IPS-18c (cell line): ENCODE data around the gene HTD2.
"Not testable (repeated sequence)": the region's sequence is repeated elsewhere in the genome, so short reads cannot be mapped to it uniquely, and the experiment has no call there.

Source experiments
- H3K4me3 ChIP-seq: 2 replicates; pipeline ENCODE4 v1.7.0; 2013; ENCODE audit warnings: low read depth, mild to moderate bottlenecking, low read length, moderate library complexity; ENCODE audit not compliant: insufficient read depth
- H3K9me3 ChIP-seq: one replicate; pipeline ENCODE4 v1.6.1; 2013; ENCODE audit warnings: mild to moderate bottlenecking, low read length, moderate library complexity; ENCODE audit not compliant: control insufficient read depth, insufficient read depth

HTD2 gene

DNA sequence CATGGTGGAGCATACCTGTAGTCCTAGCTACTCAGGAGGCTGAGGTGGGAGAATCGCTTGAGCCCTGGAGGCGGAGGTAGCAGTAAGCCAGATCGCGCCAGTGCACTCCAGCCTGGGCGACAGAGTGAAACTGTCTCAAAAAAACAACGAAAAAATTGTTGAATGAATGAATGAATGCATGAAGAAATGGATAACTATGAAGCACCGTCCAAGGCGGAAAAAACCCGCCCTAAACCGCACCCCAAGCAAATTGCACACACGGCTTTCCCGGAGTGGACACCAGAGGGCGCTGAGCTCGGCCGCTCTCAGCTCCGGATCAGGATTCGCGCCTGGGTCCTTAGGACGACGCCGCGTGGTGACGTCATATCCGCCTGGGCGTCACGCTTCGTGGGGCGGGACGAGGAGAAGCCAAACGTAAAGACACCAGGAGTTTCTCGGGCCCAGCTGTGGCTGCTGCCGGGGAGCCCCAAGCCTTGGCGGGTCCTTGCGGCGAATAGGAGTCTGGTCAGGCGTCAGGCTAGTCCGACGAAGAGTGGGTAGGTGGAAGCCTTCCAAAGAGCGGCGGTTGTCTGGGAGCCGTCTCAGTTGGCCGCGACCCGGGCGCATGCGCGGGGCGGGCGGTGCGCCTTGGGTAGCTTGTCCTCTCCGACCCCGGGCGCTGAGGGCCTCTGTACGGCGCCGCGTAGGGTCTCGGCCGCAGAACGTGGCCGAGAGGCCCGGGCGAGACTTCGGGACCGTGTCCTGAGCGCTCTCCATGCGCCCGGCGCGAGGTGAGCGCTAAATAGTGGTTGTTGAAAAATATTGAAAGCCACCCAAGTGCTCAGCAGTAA lies at the start of gene HTD2, which contains the start of gene RPP14:
Gene HTD2 (plus strand): TSS at position 639 of the 830 bp plus-strand sequence. CDS start 11,094 bp downstream, outside the sequence.
Gene RPP14 (plus strand): TSS at position 364 of the 830 bp plus-strand sequence. CDS start 4,085 bp downstream, outside the sequence.
- Histone ChIP-seq H3K4me3 (peak within 1 kb of the TSS; percentile 98), H3K9me3 (no peaks in the 10 kb centered on the region)

DNA sequence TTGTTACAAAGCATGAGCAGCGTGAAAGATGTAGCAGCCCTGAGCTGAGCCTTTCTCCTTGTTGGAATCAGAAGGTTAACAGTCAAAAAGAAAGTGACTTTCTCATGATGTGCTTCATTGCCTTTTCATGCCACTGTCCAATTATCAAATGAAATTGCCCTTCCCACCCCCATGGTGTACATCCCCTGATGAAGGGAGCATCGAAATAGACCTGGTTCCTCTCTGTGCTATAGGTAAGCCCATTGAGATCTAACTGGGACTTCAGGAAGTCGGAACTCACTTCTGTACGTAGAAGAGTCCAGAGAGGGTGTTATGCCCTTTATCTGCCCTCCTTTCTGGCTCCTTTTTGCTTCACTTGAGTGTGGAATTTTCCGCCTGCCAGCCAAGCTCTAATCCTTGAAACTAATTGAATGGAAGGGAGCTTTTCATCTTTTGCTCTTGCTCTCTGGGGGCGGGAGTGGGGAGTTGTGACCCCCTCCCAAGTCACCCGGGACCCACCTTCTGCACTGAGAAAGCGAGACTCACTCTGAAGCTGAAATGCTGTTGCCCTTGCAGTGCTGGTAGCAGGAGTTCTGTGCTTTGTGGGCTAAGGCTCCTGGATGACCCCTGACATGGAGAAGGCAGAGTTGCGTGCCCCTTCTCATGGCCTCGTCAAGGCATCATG lies 47.8 kb upstream of the HTD2 start:
- no peak overlapping the region for H3K4me3 ChIP-seq
- H3K9me3 ChIP-seq = no peaks in the 10 kb centered on the region

DNA sequence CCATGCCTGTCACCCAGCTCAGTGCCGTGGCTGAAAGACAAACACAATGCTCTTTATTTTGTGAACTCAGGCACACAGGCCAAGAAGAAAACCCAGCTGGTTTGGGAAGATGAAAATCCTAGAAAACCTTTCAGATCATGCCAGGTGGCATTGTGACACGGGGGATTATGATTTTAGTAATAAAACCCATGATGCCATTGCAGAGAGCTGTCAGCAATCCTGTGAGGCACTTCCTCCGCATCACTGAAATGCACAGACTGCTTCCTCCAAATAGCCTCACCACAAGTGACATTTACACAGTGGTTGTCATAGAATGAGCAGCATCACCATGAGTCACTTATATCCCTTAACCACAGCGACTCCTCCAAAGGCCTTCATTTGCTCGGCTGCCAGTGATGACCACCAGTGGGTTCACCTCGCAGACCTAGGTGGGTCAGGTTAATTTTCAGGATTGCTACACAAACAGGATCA lies 46.0 kb upstream of the HTD2 start:
- no peak overlapping the region for H3K4me3 ChIP-seq

DNA sequence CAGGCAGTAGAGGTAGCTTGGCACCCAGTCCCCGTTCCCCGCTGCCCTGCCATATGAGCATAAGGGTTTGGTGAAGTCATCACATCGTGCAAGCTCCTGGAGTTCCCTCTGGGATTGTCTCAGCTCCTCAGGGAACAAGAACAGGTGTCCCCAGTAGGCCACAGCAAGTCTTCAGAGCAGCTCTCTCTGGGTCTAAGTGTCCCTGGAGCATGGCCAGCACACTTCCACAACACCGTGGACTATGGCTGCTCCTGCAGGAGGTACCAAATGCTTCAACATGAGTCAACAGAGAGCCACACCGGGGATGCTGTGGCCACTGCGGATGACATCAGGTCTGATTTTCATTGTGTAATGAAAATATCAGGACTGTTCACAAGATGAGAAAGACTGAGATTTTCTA lies 45.6 kb upstream of the HTD2 start:
- no peak overlapping the region for H3K4me3 ChIP-seq
- H3K9me3 ChIP-seq = no peaks in the 10 kb centered on the region

More for the DNA sequence above, 46.0 kb upstream of the HTD2 start:
- H3K9me3 ChIP-seq = no peaks in the 10 kb centered on the region

DNA sequence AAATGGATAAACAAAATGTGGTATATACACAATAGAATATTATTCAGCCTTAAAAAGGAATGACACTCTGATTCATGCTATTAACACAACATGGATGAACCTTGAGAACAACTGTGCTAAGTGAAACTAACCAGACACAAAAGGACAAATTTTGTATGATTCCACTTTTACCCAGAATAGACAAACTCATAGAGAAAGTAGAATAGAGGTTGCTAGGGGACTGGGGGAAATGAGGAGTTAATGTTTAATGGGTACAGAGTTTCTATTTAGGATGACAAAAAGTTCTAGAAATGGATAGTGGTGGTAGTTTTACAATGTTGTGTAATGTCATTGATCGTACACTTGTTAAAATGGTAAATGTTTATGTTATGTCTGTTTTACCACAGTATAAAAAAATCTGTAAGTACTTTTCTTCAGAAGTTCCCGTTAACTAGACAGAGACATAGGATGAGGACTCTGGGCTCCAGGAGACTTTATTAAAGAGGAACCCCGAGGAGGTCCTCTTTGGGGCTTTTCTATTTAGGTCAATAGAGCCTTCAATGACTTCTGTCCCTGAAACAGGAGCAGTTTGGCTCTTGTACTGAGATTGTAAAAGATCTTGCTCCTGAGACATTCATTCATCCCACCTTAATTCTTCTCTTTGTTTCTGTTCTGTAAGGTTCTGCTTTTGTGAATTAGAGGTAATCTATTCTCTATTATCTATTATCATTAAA lies 44.2 kb upstream of the HTD2 start:
- Histone ChIP-seq H3K9me3 (no peaks in the 10 kb centered on the region), H3K4me3 (no peak overlapping the region)

DNA sequence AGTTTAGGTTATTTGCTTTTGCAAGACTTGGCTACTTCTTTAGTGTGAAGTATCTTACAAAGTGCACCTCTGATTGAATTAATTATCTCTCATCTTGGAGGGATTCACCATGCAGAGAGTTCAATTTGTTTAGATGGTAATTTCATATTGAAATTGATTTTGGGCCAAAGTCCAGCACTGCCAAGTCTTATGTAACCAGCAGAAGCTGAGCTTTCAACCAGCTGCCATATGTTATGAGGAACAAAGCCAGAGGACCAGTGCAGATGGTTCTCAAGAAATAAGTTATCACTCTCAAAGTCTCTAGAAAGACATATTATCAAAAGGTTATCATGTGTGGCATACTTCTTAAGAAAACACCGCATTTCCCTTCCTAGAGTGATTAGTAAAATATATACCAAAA lies 39.7 kb upstream of the HTD2 start:
- Histone ChIP-seq H3K9me3 (no peaks in the 10 kb centered on the region), H3K4me3 (no peak overlapping the region)

DNA sequence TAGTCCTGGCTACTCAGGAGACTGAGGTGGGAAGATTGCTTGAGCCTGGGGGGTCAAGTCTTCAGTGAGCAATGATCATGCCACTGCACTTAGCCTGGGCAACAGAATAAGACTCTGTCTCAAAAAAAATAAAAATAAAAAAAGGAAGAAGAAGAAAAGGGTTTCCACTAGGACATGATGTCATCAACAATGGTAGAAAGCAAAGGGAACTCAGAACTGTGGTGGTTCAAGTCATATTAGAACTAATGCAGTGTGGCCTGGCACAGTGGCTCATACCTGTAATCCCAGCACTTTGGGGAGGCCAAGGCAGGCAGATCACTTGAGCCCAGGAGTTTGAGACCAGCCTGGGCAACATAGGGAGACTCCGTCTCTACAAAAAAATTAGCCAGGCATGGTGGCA lies 38.8 kb upstream of the HTD2 start:
- H3K9me3 ChIP-seq = not testable (repeated sequence)

DNA sequence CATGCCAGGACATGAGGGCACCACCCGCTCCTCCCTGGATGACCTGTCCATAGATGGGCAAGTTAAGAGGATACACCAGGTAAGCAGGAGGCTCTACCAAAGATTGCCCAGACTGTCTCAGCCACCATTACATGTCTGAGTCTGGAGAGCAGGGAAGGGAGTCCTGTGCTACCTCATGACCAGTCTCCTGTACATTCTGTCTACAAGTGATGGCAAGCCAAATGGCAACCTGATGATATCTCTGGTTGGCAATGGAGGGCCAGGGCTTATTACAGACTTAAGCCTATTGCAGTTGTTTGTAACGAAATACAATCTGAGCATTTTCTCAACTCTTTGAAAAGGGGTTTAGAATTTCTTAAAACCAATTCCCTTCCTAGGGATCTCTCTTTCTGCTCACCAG lies 37.0 kb upstream of the HTD2 start:
- Histone ChIP-seq H3K9me3 (no peaks in the 10 kb centered on the region), H3K4me3 (no peak overlapping the region)

More for the DNA sequence above, 38.8 kb upstream of the HTD2 start:
- H3K4me3 ChIP-seq = not testable (repeated sequence)

DNA sequence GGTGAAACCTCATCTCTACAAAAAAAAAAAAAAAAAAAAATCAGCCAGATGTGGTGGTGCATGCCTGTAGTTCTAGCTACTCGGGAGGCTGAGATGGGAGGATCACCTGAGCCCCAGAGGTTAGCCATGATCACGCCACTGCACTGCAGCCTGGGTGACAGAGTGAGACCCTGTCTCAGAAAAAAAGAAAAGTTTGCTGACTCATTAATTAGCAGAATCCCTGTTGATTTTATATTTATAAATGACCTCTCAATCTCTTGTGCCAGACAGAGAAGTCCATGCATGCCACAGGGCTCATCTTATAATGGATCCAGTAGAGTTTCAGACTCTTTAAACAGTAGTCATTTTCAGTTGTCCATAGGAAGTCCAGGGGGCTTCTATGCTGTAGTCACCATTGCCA lies 35.8 kb upstream of the HTD2 start:
- Histone ChIP-seq H3K4me3 (no peak overlapping the region), H3K9me3 (no peaks in the 10 kb centered on the region)

DNA sequence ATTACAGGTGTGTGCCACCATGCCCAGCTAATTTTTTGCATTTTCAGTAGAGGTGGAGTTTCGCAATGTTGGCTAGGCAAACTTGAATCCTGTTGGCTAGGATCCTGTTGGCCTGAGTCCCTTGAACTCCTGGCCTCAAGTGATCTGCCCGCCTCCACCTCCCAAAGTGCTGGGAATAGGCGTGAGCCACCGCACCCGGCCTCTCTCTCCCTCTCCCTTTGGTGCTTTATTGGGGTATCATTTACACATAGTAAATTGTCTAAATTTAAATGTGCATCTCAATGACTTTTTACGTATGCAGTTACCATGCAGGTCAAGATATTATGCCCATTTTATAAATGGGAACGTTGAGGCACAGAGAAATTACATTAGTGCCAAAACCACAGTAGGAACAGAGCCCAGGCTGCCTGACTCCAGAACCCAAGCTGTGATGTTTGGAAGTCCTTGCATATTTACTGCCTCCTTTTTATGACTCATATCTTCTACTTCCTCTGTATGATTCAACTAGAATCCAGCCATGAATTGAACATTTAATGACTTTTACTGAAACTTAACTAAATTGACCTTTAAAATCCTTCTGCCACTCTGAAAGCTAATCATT lies 34.3 kb upstream of the HTD2 start:
- no peak overlapping the region for H3K4me3 ChIP-seq

DNA sequence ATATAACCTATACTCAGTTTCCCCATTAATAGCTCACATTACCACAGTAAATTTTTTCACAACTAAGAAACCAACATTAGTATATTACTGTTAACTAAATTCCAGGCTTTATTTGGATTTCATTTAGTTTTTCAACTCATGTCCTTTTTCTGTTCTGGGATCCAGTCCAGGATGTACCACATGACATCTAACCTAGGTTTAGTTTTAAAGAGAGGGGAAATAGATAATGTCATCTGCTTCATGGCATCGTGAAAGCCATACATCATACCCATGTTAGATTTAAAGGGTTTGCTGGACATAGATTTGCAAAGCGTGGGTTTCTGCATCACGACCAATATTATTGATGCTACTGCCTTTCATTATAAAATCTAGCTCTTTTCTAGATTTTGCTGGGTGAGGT lies 33.4 kb upstream of the HTD2 start:
- Histone ChIP-seq H3K4me3 (no peak overlapping the region), H3K9me3 (no peaks in the 10 kb centered on the region)

More for the DNA sequence above, 34.3 kb upstream of the HTD2 start:
- H3K9me3 ChIP-seq = no peaks in the 10 kb centered on the region

DNA sequence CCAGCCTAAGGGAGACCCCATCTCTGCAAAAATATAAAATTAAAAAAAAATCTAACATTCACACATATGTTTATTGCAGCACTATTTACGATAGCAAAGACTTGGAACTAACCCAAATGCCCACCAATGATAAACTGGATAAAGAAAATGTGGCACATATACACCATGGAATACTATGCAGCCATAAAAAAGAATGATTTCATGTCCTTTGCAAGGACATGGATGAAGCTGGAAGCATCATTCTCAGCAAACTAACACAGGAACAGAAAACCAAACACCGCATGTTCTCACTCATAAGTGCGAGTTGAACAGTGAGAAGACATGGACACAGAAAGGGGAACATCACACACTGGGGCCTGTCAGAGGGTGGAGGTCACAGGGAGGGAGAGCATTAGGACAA lies 33.0 kb upstream of the HTD2 start:
- not testable (repeated sequence) for H3K9me3 ChIP-seq, H3K4me3 ChIP-seq

DNA sequence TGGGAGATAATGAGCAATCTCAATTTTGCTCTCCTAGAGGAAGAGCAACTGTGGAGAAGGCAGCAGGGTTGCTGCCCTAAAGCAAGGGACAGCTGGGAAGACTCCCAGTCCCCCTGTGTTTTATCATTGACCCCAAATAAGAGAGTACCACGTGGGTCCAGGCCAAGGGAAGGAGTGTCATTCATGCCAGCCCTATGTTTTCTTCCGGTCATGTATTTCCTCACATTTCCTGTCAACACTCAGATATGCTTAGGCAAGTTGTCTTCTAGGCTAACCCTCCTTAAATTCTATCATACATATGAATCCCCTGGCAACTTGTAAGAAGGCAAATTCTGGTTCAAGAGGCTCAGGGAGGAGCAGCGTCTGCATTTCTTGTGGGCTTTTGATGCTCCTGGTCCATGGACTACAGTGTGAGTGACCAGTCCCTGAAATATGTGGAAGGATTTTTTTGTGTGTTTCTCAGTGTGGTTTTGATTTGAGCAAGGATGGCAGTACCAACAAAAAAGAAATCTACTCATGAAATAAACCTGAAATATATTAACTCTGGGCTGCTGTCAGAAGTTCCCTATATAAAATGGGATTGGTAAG lies 32.2 kb upstream of the HTD2 start:
- H3K9me3 ChIP-seq = no peaks in the 10 kb centered on the region
- no peak overlapping the region for H3K4me3 ChIP-seq

DNA sequence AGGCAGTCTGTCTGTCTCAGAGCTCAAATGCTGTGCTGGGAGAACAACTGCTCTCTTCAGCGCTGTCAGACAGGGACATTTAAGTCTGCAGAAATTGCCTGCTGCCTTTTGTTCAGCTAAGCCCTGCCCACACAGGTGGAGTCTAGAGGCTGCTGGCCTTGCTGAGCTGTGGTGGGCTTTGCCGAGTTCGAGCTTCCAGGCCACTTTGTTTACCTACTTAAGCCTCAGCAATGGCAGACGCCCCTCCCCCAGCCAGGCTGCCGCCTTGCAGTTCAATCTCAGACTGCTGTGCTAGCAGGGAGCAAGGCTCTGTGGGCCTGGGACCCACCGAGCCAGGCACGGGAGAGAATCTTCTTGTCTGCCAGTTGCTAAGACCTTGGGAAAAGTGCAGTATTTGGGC lies 25.3 kb upstream of the HTD2 start:
- H3K9me3 ChIP-seq = no peaks in the 10 kb centered on the region
- no peak overlapping the region for H3K4me3 ChIP-seq

DNA sequence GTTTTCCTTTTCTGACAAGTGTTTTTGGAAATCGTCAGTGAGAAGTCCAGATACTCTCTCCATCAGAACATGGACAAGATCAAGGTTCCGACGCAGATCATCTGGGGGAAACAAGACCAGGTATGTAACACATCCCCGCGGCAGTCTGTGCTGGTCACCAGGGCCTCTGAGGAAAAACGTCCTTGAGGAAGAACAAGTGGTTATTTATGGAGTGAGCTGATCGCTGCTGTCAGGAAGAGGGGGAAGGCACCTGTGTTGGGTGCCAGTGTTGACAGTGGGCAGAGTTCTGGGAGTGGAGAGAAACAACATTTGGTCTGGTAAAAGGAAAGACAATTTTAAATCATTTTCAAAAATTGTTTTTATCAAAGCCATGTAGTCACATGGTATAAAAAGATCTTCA lies 21.0 kb upstream of the HTD2 start:
- H3K4me3 ChIP-seq = no peak overlapping the region

DNA sequence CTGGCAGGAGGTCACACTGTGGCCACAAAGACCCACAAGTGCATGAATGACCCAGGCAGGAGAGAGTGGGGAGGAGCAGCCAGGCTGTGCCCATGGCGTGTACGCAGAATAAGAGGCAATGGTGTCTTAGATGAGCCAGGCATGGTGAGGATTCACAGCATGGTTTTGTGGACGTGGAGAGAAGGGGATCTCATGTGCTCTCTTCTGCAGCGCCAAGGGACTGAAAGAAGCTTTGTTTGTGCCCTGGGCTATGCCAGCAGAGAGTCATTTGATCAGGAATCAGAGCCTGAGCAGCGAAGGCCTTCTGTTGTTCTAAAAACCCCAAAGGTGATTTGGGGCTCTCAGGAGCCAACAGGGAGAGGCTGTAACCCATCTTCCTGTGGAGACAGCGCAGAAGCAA lies 19.0 kb upstream of the HTD2 start:
- Histone ChIP-seq H3K4me3 (no peak overlapping the region), H3K9me3 (peaks cover 4% of the 10 kb centered on the region)

More for the DNA sequence above, 21.0 kb upstream of the HTD2 start:
- no peaks in the 10 kb centered on the region for H3K9me3 ChIP-seq
